ENCODE measurements around the gene ZNF674. TPM values are rescaled to one million over a fixed set of nuclear protein-coding genes. Genes with fewer than 3 reads are reported as not detected.

Gene ZNF674
- polyA plus RNA-seq, 2 of the 4 experiments (the other 2 are of a cell fraction): 2.6 to 6.3 TPM

GRCh38 chrX:46567388-46567787 lies 22.2 kb upstream of the ZNF674 start:
- DNase-seq (ENCODE audit: low read depth in 1 of 2, low spot score in 1 of 2): peak in 1 of 2 experiments; percentile 80
- POLR2A ChIA-PET: interaction anchor here (0.6 to 0.9 kb wide), 2 partner anchors 9 to 16 kb away, joined by 3 to 5 read pairs; no protein-coding TSS in a partner anchor
- ATAC-seq: no peak
- peak in 1 of 2 experiments; percentile 2; a peak in 1 of 5 replicates for TF ChIP-seq EP300 (IDR thresholded peaks at IDR 0.05)
- no peak for TF ChIP-seq HDAC2 (IDR thresholded peaks at IDR 0.05)
- H3K4me1 ChIP-seq: peaks cover 36% of the 10 kb centered on the region
- no peaks in the 10 kb centered on the region for H3K9me3 ChIP-seq
- CTCF ChIA-PET: interaction anchor here (1.1 to 2.6 kb wide), 3 partner anchors 11 to 34 kb away, joined by 3 to 9 read pairs (median 4); no protein-coding TSS in a partner anchor
- H3K27ac ChIP-seq: peak overlapping the region; percentile 66 to 73; a peak in 4 of 6 replicates
- H3K4me3 ChIP-seq: no peak overlapping the region
- H3K4me2 ChIP-seq: peak overlapping the region; percentile 57
- no peak for FAIRE-seq

GRCh38 chrX:46561824-46562657 lies 16.8 kb upstream of the ZNF674 start:
- ATAC-seq: no peak
- CTCF ChIA-PET: interaction anchor here (0.6 to 2.0 kb wide), 4 partner anchors 11 to 232 kb away, joined by 3 to 7 read pairs (median 4); no protein-coding TSS in a partner anchor
- no peaks in the 10 kb centered on the region for H3K9me3 ChIP-seq
- no peak overlapping the region for H3K4me2 ChIP-seq
- no peak overlapping the region for H3K4me3 ChIP-seq
- DNase-seq (ENCODE audit: low read depth in 1 of 2, low spot score in 1 of 2): no peak
- TF ChIP-seq HOXA7 (CRISPR knock-in tag; IDR thresholded peaks at IDR 0.05) (no peak), BCL3 (IDR thresholded peaks at IDR 0.05) (no peak), HES2 (IDR thresholded peaks at IDR 0.05) (no peak), RAD21 (conservative IDR thresholded peaks at IDR 0.05 in 1 of 2, IDR thresholded peaks at IDR 0.05 in 1 of 2) (no peak), HEYL (CRISPR knock-in tag; IDR thresholded peaks at IDR 0.05) (no peak), MAFK (IDR thresholded peaks at IDR 0.05; ENCODE audit: partially characterized antibody) (no peak), CHD2 (IDR thresholded peaks at IDR 0.05; ENCODE audit: low read length, partially characterized antibody) (no peak), TFCP2L1 (CRISPR knock-in tag; IDR thresholded peaks at IDR 0.05) (no peak), SMC3 (IDR thresholded peaks at IDR 0.05) (no peak), EHF (CRISPR knock-in tag; IDR thresholded peaks at IDR 0.05) (no peak), ZNF302 (CRISPR knock-in tag; IDR thresholded peaks at IDR 0.05) (no peak), POLR2A (IDR thresholded peaks at IDR 0.05; ENCODE audit: low read length) (no peak), ATOH8 (CRISPR knock-in tag; IDR thresholded peaks at IDR 0.05; ENCODE audit: low read depth) (no peak), PHF8 (IDR thresholded peaks at IDR 0.05; ENCODE audit: borderline replicate concordance, low read depth) (no peak), CHD4 (IDR thresholded peaks at IDR 0.05; ENCODE audit: borderline replicate concordance) (no peak), ZC3H11A (IDR thresholded peaks at IDR 0.05) (no peak), MAZ (IDR thresholded peaks at IDR 0.05; ENCODE audit: borderline replicate concordance, low read depth, low read length) (no peak), NPAS2 (CRISPR knock-in tag; IDR thresholded peaks at IDR 0.05; ENCODE audit: borderline replicate concordance) (no peak), FOXS1 (CRISPR knock-in tag; IDR thresholded peaks at IDR 0.05) (no peak)
- H3K27ac ChIP-seq: peak overlapping the region; percentile 20 to 38; a peak in 2 of 6 replicates
- no peak for FAIRE-seq
- H3K4me1 ChIP-seq: peaks cover 15% of the 10 kb centered on the region
- 88% methylated on average over 6 of the region's 6 CpGs for WGBS (ENCODE audit: missing lambda C conversion rate)
- POLR2A ChIA-PET: no interaction called here

GRCh38 chrX:46559062-46559461 lies 13.8 kb upstream of the ZNF674 start:
- ATAC-seq (no peak), DNase-seq (ENCODE audit: low read depth in 1 of 2, low spot score in 1 of 2) (no peak), FAIRE-seq (no peak)
- POLR2A ChIA-PET: no interaction called here
- 97% methylated on average over 3 of the region's 3 CpGs for WGBS (ENCODE audit: missing lambda C conversion rate)
- CTCF ChIA-PET: interaction anchor here (0.8 to 2.4 kb wide), 3 partner anchors 14 to 534 kb away, joined by 3 to 8 read pairs (median 4); no protein-coding TSS in a partner anchor
- Histone ChIP-seq H3K4me2 (no peak overlapping the region), H3K9me3 (no peaks in the 10 kb centered on the region), H3K27ac (no peak overlapping the region), H3K4me1 (peaks cover 6% of the 10 kb centered on the region; the same call in 1 of the 3 replicates), H3K4me3 (no peak overlapping the region)
- no peak for TF ChIP-seq CBX2 (IDR thresholded peaks at IDR 0.05; ENCODE audit: borderline replicate concordance, low read depth)
- no peak for TF ChIP-seq POLR2A (IDR thresholded peaks at IDR 0.05; ENCODE audit: low read length)
- TF ChIP-seq CEBPB (IDR thresholded peaks at IDR 0.05): no peak
- TF ChIP-seq ESRRA (IDR thresholded peaks at IDR 0.05; ENCODE audit: borderline replicate concordance, low read length): no peak
- no peak for TF ChIP-seq TP53 (CRISPR knock-in tag; IDR thresholded peaks at IDR 0.05)
- TF ChIP-seq JUNB (IDR thresholded peaks at IDR 0.05): no peak
